Skeletal muscle tissue (tissue), 1 donor: ENCODE data around the gene MMD. TPM values are rescaled to one million over a fixed set of nuclear protein-coding genes. Genes with fewer than 3 reads are reported as not detected.

Source experiments
- total RNA-seq: library from RNA; depleted of rRNA; stranded (reverse); fragments of >200 nt; gene quantifications from one replicate; pipeline ENCODE4 v1.2.3, GENCODE V29; 2014

Gene MMD
- total RNA-seq, 1 donor from 2014 or later, result 11.5 TPM

Other genes with a start within 250 kb of the MMD start
- gene HLF, start 156.9 kb downstream of the MMD start, total RNA-seq, result 4.7 TPM
- not detected for gene SMIM36, start 89.6 kb upstream of the MMD start, total RNA-seq